IMR-90 (cell line): ENCODE results near the gene ACAP1. TPM values are rescaled to one million over a fixed set of nuclear protein-coding genes. Genes with fewer than 3 reads are reported as not detected.

Experiments used
- ATAC-seq: fragments of 200-7000 bp; cut with Tn5 transposase; 2 replicates; pipeline ENCODE4 v1.9.1; 2020; ENCODE audit warnings: low read depth, mild to moderate bottlenecking, moderate library complexity
- BruUV-seq: library from RNA; stranded (reverse); fragments of 400-500 nt; replicated peaks from 2 replicates; lab custom pipeline; 2021; lab: Mats Ljungman, UMichigan
- CTCF ChIA-PET: fragments of 300-600 bp; formaldehyde crosslinking; extraction: SDS; loops from one replicate; lab custom pipeline; 2021; ENCODE audit warnings: antibody characterized with exemption; lab: Yijun Ruan, JAX
- POLR2A ChIA-PET: fragments of 300-600 bp; sonication (Branson Sonifier 250); formaldehyde crosslinking; loops from one replicate; lab custom pipeline; 2022; ENCODE audit warnings: antibody characterized with exemption; ENCODE audit not compliant: unreplicated experiment; lab: Charles Lee
- DNase-seq: peaks from one replicate; pipeline ENCODE4 v3.0.0; 2013
- H2AFZ ChIP-seq: replicated peaks from 2 replicates; pipeline ENCODE3; 2013; ENCODE audit warnings: low read length, mild to moderate bottlenecking; ENCODE audit not compliant: poor library complexity
- H2AK5ac ChIP-seq: 2 replicates; pipeline ENCODE4 v1.6.1; 2013; ENCODE audit warnings: low read depth, low read length, inconsistent platforms
- H2AK9ac ChIP-seq: replicated peaks from 2 replicates; pipeline ENCODE3; 2013; ENCODE audit warnings: mild to moderate bottlenecking, low read depth, low read length, moderate library complexity; ENCODE audit not compliant: poor library complexity
- H2BK120ac ChIP-seq: 2 replicates; pipeline ENCODE4 v1.6.1; 2013; ENCODE audit warnings: low read depth, low read length, inconsistent platforms
- H2BK15ac ChIP-seq: 3 replicates; pipeline ENCODE4 v1.6.1; 2013; ENCODE audit warnings: low read depth, low read length, inconsistent platforms
- H2BK20ac ChIP-seq: 2 replicates; pipeline ENCODE4 v1.6.1; 2013; ENCODE audit warnings: low read depth, mild to moderate bottlenecking, inconsistent platforms, low read length, moderate library complexity
- H2BK5ac ChIP-seq: 2 replicates; pipeline ENCODE4 v1.6.1; 2013; ENCODE audit warnings: mild to moderate bottlenecking, low read depth, low read length, inconsistent platforms; ENCODE audit not compliant: poor library complexity, severe bottlenecking
- H3K14ac ChIP-seq: replicated peaks from 2 replicates; pipeline ENCODE4 v1.6.1; 2013; ENCODE audit warnings: low read depth, low read length, inconsistent platforms
- H3K18ac ChIP-seq: 2 replicates; pipeline ENCODE4 v1.6.1; 2013; ENCODE audit warnings: low read depth, low read length, control low read depth
- H3K23ac ChIP-seq: 2 replicates; pipeline ENCODE4 v1.6.1; 2013; ENCODE audit warnings: low read depth, low read length, inconsistent platforms
- H3K27ac ChIP-seq: 2 replicates; pipeline ENCODE4 v1.5.1; 2013; ENCODE audit warnings: mild to moderate bottlenecking, control low read depth, low read length; ENCODE audit not compliant: insufficient read depth
- H3K27me3 ChIP-seq: 2 replicates; pipeline ENCODE4 v1.6.1; 2013; ENCODE audit warnings: low read length; ENCODE audit not compliant: control insufficient read depth, insufficient read depth
- H3K36me3 ChIP-seq: 2 replicates; pipeline ENCODE4 v1.6.1; 2013; ENCODE audit warnings: low read length, mixed read lengths; ENCODE audit not compliant: control insufficient read depth, insufficient read depth
- H3K4ac ChIP-seq: 2 replicates; pipeline ENCODE4 v1.6.1; 2013; ENCODE audit warnings: low read depth, low read length, inconsistent platforms
- H3K4me1 ChIP-seq: 2 replicates; pipeline ENCODE4 v1.6.1; 2013; ENCODE audit warnings: low read length, mixed read lengths; ENCODE audit not compliant: control insufficient read depth, insufficient read depth
- H3K4me2 ChIP-seq: 2 replicates; pipeline ENCODE4 v1.6.1; 2013; ENCODE audit warnings: low read depth, mild to moderate bottlenecking, control low read depth, low read length, moderate library complexity
- H3K4me3 ChIP-seq: 2 replicates; pipeline ENCODE4 v1.5.1; 2013; ENCODE audit warnings: low read depth, mild to moderate bottlenecking, control low read depth, low read length, moderate library complexity; ENCODE audit not compliant: insufficient read depth
- H3K56ac ChIP-seq: 2 replicates; pipeline ENCODE4 v1.6.1; 2013; ENCODE audit warnings: low read length, inconsistent platforms; ENCODE audit not compliant: insufficient read depth; ENCODE audit errors: extremely low read depth
- H3K79me1 ChIP-seq, 2 experiments: 2 replicates each; pipeline ENCODE4 v1.6.1; 2013; ENCODE audit warnings: low read length in 2 of 2, inconsistent platforms in 1 of 2, low read depth in 1 of 2
- H3K9ac ChIP-seq: 2 replicates; pipeline ENCODE4 v1.6.1; 2013; ENCODE audit warnings: low read depth, low read length, control low read depth
- H3K9me1 ChIP-seq: 2 replicates; pipeline ENCODE4 v1.6.1; 2013; ENCODE audit warnings: low read length, inconsistent platforms; ENCODE audit not compliant: insufficient read depth
- H3K9me3 ChIP-seq: 2 replicates; pipeline ENCODE4 v1.6.1; 2013; ENCODE audit warnings: low read length; ENCODE audit not compliant: control insufficient read depth, insufficient read depth
- H4K20me1 ChIP-seq: 2 replicates; pipeline ENCODE4 v1.6.1; 2013; ENCODE audit warnings: low read length, inconsistent platforms; ENCODE audit not compliant: insufficient read depth
- H4K5ac ChIP-seq: 2 replicates; pipeline ENCODE4 v1.6.1; 2013; ENCODE audit warnings: mild to moderate bottlenecking, low read depth, low read length, control low read depth
- H4K8ac ChIP-seq, 2 experiments: 2 replicates each; pipeline ENCODE4 v1.6.1; 2013; ENCODE audit warnings: low read depth in 2 of 2, low read length in 2 of 2, control low read depth in 1 of 2, inconsistent platforms in 1 of 2
- H4K91ac ChIP-seq: 2 replicates; pipeline ENCODE4 v1.6.1; 2013; ENCODE audit warnings: low read depth, low read length, inconsistent platforms; ENCODE audit not compliant: insufficient read depth
- BHLHE40 ChIP-seq: fragments of 150-350 bp; IDR thresholded peaks from 2 replicates; pipeline ENCODE4 v1.6.1; 2016; ENCODE audit warnings: mild to moderate bottlenecking, low read depth, low read length
- CEBPB ChIP-seq: IDR thresholded peaks from 2 replicates; pipeline ENCODE4 v1.6.1; 2012; ENCODE audit warnings: low read depth, low read length, improper control_type of control experiment
- CHD1 ChIP-seq: IDR thresholded peaks from 2 replicates; pipeline ENCODE4 v1.6.1; 2012; ENCODE audit warnings: low read depth, low read length, improper control_type of control experiment
- ELK1 ChIP-seq: fragments of 150-350 bp; IDR thresholded peaks from 2 replicates; pipeline ENCODE4 v1.6.1; 2016; ENCODE audit warnings: low read depth, mild to moderate bottlenecking, low read length, moderate library complexity, borderline replicate concordance
- FOS ChIP-seq: fragments of 150-350 bp; IDR thresholded peaks from 2 replicates; pipeline ENCODE4 v1.6.1; 2016; ENCODE audit warnings: low read depth, low read length
- MAFK ChIP-seq: IDR thresholded peaks from 2 replicates; pipeline ENCODE4 v1.6.1; 2012; ENCODE audit warnings: low read depth, low read length, improper control_type of control experiment
- MAZ ChIP-seq: IDR thresholded peaks from 2 replicates; pipeline ENCODE4 v1.6.1; 2012; ENCODE audit warnings: low read depth, mild to moderate bottlenecking, low read length, improper control_type of control experiment, moderate library complexity, borderline replicate concordance
- MXI1 ChIP-seq: IDR thresholded peaks from 2 replicates; pipeline ENCODE4 v1.6.1; 2012; ENCODE audit warnings: low read depth, mild to moderate bottlenecking, low read length, moderate library complexity, borderline replicate concordance
- NFE2L2 ChIP-seq: fragments of 150-350 bp; IDR thresholded peaks from 2 replicates; pipeline ENCODE4 v1.6.1; 2016; ENCODE audit warnings: low read depth, mild to moderate bottlenecking, low read length
- POLR2A ChIP-seq: IDR thresholded peaks from 2 replicates; pipeline ENCODE4 v1.6.1; 2012; ENCODE audit warnings: mild to moderate bottlenecking, low read depth, low read length
- RAD21 ChIP-seq: IDR thresholded peaks from 2 replicates; pipeline ENCODE4 v1.6.1; 2012; ENCODE audit warnings: low read length, improper control_type of control experiment
- RFX5 ChIP-seq: IDR thresholded peaks from 2 replicates; pipeline ENCODE4 v1.8.0; 2012; ENCODE audit warnings: low read depth, mild to moderate bottlenecking, low read length, moderate library complexity
- SMC3 ChIP-seq: fragments of 150-350 bp; IDR thresholded peaks from 2 replicates; pipeline ENCODE4 v1.6.1; 2016; ENCODE audit warnings: low read depth, mild to moderate bottlenecking, antibody characterized with exemption, low read length, moderate library complexity
- USF2 ChIP-seq: fragments of 150-350 bp; IDR thresholded peaks from 2 replicates; pipeline ENCODE4 v1.6.1; 2017; ENCODE audit warnings: mild to moderate bottlenecking, antibody characterized with exemption, low read length, low read depth
- WGBS, 2 experiments: methylation state at CpG; one replicate each; pipeline versions ENCODE4 v1.1.5 to v1.1.7; 2013; ENCODE audit warnings: missing lambda C conversion rate in 2 of 2; ENCODE audit not compliant: insufficient read length in 1 of 2; ENCODE audit errors: extremely low coverage in 2 of 2; 5-methylcytosine and 5-hydroxymethylcytosine counted together
- dilution Hi-C: fragments of 300-500 bp; cut with HindIII; formaldehyde crosslinking; loops from one replicate; pipeline ENCODE4 v1.14.3; 2018; ENCODE audit warnings: low sequenced_read_pairs; ENCODE audit not compliant: unreplicated experiment
- in situ Hi-C: fragments of 300-500 bp; cut with MboI; formaldehyde crosslinking; loops from 3 replicates; pipeline ENCODE4 v1.14.3; 2019; ENCODE audit warnings: low sequenced_read_pairs, inconsistent platforms, mixed read lengths
- intact Hi-C: fragments of 100-400 bp; cut with micrococcal nuclease; formaldehyde crosslinking; loops from 2 replicates; pipeline ENCODE4 v1.10.0; 2022
- polyA plus RNA-seq, 3 experiments: library from polyadenylated mRNA; depleted of rRNA; stranded (reverse); fragments of >200 nt; gene quantifications; 2 replicates each; pipeline ENCODE4 v1.2.3, GENCODE V29; 2012; ENCODE audit warnings: low replicate concordance in 1 of 3
- total RNA-seq: library from RNA; depleted of rRNA; stranded (reverse); fragments of >200 nt; gene quantifications from 2 replicates; pipeline ENCODE4 v1.2.3, GENCODE V29; 2012
- TF ChIP-seq, protein P1 (sequence below): conservative IDR thresholded peaks from 2 replicates; pipeline ENCODE4 v1.5.1; 2012; ENCODE audit warnings: mild to moderate bottlenecking, low read depth, low read length, improper control_type of control experiment

The ACAP1 gene
- total and polyA plus RNA-seq, 2 of the 4 experiments (the other 2 are of a cell fraction): under 0.01 to 2.1 TPM

DNA sequence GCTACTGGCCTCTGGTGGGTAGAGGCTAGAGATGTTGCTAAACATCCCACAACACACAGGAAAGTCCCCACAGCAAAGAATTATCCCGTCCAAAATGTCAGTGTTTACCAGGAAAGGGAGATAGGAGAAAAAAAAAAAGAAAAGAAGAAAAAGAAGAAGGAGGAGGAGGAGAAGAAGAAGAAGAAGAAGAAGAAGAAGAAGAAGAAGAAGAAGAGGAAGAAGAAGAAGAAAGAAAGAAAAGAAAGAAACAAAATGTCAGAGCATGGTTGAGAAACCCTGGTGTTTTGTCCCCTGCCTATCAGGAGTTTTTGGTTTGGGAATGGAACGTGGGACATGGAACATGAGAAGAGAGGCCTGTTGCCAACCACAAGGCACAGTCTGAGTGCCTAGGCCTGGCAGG is 21.1 kb downstream of the ACAP1 start:
- intact Hi-C loops: no loop called here
- no peaks in the 10 kb centered on the region for H3K36me3 ChIP-seq
- no peak for TF ChIP-seq NFE2L2
- no peak for TF ChIP-seq USF2
- no peak for TF ChIP-seq MAFK
- no peak for TF ChIP-seq FOS
- no peak for TF ChIP-seq BHLHE40
- TF ChIP-seq CEBPB: no peak
- no peak for TF ChIP-seq POLR2A
- no peak for TF ChIP-seq ELK1
- TF ChIP-seq, protein P1, sequence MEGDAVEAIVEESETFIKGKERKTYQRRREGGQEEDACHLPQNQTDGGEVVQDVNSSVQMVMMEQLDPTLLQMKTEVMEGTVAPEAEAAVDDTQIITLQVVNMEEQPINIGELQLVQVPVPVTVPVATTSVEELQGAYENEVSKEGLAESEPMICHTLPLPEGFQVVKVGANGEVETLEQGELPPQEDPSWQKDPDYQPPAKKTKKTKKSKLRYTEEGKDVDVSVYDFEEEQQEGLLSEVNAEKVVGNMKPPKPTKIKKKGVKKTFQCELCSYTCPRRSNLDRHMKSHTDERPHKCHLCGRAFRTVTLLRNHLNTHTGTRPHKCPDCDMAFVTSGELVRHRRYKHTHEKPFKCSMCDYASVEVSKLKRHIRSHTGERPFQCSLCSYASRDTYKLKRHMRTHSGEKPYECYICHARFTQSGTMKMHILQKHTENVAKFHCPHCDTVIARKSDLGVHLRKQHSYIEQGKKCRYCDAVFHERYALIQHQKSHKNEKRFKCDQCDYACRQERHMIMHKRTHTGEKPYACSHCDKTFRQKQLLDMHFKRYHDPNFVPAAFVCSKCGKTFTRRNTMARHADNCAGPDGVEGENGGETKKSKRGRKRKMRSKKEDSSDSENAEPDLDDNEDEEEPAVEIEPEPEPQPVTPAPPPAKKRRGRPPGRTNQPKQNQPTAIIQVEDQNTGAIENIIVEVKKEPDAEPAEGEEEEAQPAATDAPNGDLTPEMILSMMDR: no peak
- TF ChIP-seq RAD21: no peak
- no peak for TF ChIP-seq CHD1
- TF ChIP-seq RFX5: no peak
- no peak for TF ChIP-seq MAZ
- TF ChIP-seq SMC3: no peak
- TF ChIP-seq MXI1: no peak
- H2BK5ac ChIP-seq: no peak overlapping the region
- H4K8ac ChIP-seq: no peak overlapping the region
- H3K27me3 ChIP-seq: no peaks in the 10 kb centered on the region
- DNase-seq (no peak), ATAC-seq (no peak)
- no peak overlapping the region for H3K56ac ChIP-seq
- no peak overlapping the region for H3K9ac ChIP-seq
- peaks cover 32% of the 10 kb centered on the region for H3K4me1 ChIP-seq
- H3K4ac ChIP-seq: no peak overlapping the region
- no TSS peak for BruUV-seq
- H3K9me3 ChIP-seq: no peaks in the 10 kb centered on the region
- no peak overlapping the region for H4K5ac ChIP-seq
- H3K27ac ChIP-seq: no peak overlapping the region
- CTCF ChIA-PET: interaction anchor here (0.6 to 4.1 kb wide), 2 partner anchors 19 to 203 kb away, joined by 3 to 19 read pairs; partner anchors contain the start of gene SENP3
- H2AK9ac ChIP-seq: no peak overlapping the region
- POLR2A ChIA-PET: no interaction called here
- in situ Hi-C loops: loop anchor here (5.0 to 10.0 kb wide), 2 partner anchors 35 to 197 kb away; partner anchors contain the start of genes PLSCR3 and TNFSF13
- no peak overlapping the region for H2BK15ac ChIP-seq
- H4K20me1 ChIP-seq: peaks cover 18% of the 10 kb centered on the region; the same call in 1 of the 2 replicates
- no peak overlapping the region for H3K18ac ChIP-seq
- no peak overlapping the region for H3K14ac ChIP-seq
- WGBS, 2 experiments: no CpG with 5 or more reads among the region's 2 CpGs
- H2BK20ac ChIP-seq: no peak overlapping the region
- H2BK120ac ChIP-seq: no peak overlapping the region
- H4K91ac ChIP-seq: no peak overlapping the region
- H3K23ac ChIP-seq: no peak overlapping the region
- H2AFZ ChIP-seq: no peak overlapping the region
- peaks cover 18 to 38% of the 10 kb centered on the region in 2 experiments; a peak in 3 of 4 replicates for H3K79me1 ChIP-seq
- H2AK5ac ChIP-seq: no peak overlapping the region
- no peak overlapping the region for H3K4me3 ChIP-seq
- dilution Hi-C loops: no loop called here
- peaks cover 21% of the 10 kb centered on the region for H3K9me1 ChIP-seq
- no peak overlapping the region for H3K4me2 ChIP-seq
